Naive thymus-derived CD4-positive, alpha-beta T cell (primary cell): ENCODE results near the gene CCDC77. TPM values are rescaled to one million over a fixed set of nuclear protein-coding genes. Genes with fewer than 3 reads are reported as not detected.

Experiments
- ATAC-seq: fragments of 150-1000 bp; cut with Tn5 transposase; 2 replicates; pipeline ENCODE4 v1.10.0; 2021; ENCODE audit warnings: mild to moderate bottlenecking, moderate library complexity
- CTCF ChIA-PET: fragments of 350-600 bp; sonication (Branson Sonifier 250); formaldehyde crosslinking; loops from one replicate; lab custom pipeline; 2021; ENCODE audit warnings: antibody characterized with exemption; lab: Charles Lee
- POLR2A ChIA-PET: fragments of 350-600 bp; sonication (Branson Sonifier 250); formaldehyde crosslinking; loops from one replicate; lab custom pipeline; 2021; ENCODE audit warnings: antibody characterized with exemption, inconsistent platforms; lab: Charles Lee
- DNase-seq, 9 donors: peaks; one replicate each; pipeline versions ENCODE4 v3.0.0 to v3.0.0-alpha.2; 2020 to 2022; ENCODE audit warnings: mixed read lengths in 1 of 9
- H3K27ac ChIP-seq: one replicate; pipeline ENCODE4 v1.7.0; 2013; ENCODE audit warnings: mild to moderate bottlenecking, low read depth, low read length, moderate library complexity
- H3K27me3 ChIP-seq, 2 donors: one replicate each; pipeline ENCODE4 v1.7.0; 2013; ENCODE audit warnings: low read length in 2 of 2, mild to moderate bottlenecking in 2 of 2, moderate library complexity in 2 of 2; ENCODE audit not compliant: control insufficient read depth in 2 of 2, insufficient read depth in 2 of 2
- H3K36me3 ChIP-seq, 3 experiments: 1 replicate in 2 of 3; 2 replicates in 1 of 3; pipeline ENCODE4 v1.7.0; 2013; ENCODE audit warnings: low read length in 3 of 3, mild to moderate bottlenecking in 3 of 3, moderate library complexity in 1 of 3; ENCODE audit not compliant: insufficient read depth in 3 of 3, control insufficient read depth in 2 of 3
- H3K4me1 ChIP-seq, 2 donors: one replicate each; pipeline ENCODE4 v1.7.0; 2013; ENCODE audit warnings: low read length in 2 of 2, mild to moderate bottlenecking in 2 of 2, moderate library complexity in 1 of 2; ENCODE audit not compliant: control insufficient read depth in 2 of 2, insufficient read depth in 2 of 2
- H3K4me3 ChIP-seq: 2 replicates; pipeline ENCODE4 v1.7.0; 2013; ENCODE audit warnings: mild to moderate bottlenecking, low read length
- H3K9me3 ChIP-seq, 3 experiments: 1 replicate in 2 of 3; 2 replicates in 1 of 3; pipeline ENCODE4 v1.7.0; 2013; ENCODE audit warnings: low read length in 3 of 3; ENCODE audit not compliant: control insufficient read depth in 2 of 3
- H3K27ac Mint-ChIP-seq, 9 donors: one replicate each; pipeline ENCODE4 v1.8.0; 2020 to 2022; ENCODE audit warnings: mixed read lengths in 9 of 9, mild to moderate bottlenecking in 8 of 9, moderate library complexity in 5 of 9, inconsistent platforms in 2 of 9
- H3K27me3 Mint-ChIP-seq, 5 donors: one replicate each; pipeline ENCODE4 v1.8.0; 2021 to 2022; ENCODE audit warnings: mixed read lengths in 5 of 5, mild to moderate bottlenecking in 1 of 5
- H3K36me3 Mint-ChIP-seq, 5 donors: one replicate each; pipeline ENCODE4 v1.8.0; 2020 to 2022; ENCODE audit warnings: mixed read lengths in 5 of 5, mild to moderate bottlenecking in 3 of 5, inconsistent platforms in 1 of 5
- H3K4me1 Mint-ChIP-seq, 7 donors: one replicate each; pipeline ENCODE4 v1.8.0; 2020 to 2022; ENCODE audit warnings: mixed read lengths in 7 of 7, mild to moderate bottlenecking in 3 of 7, inconsistent platforms in 1 of 7
- H3K4me3 Mint-ChIP-seq, 10 donors: one replicate each; pipeline ENCODE4 v1.8.0; 2020 to 2022; ENCODE audit warnings: mild to moderate bottlenecking in 10 of 10, mixed read lengths in 10 of 10, moderate library complexity in 6 of 10, inconsistent platforms in 2 of 10
- H3K9me3 Mint-ChIP-seq, 11 donors: one replicate each; pipeline ENCODE4 v1.8.0; 2020 to 2022; ENCODE audit warnings: mixed read lengths in 11 of 11, mild to moderate bottlenecking in 4 of 11, inconsistent platforms in 1 of 11, moderate library complexity in 1 of 11
- intact Hi-C, 2 donors: fragments of 100-400 bp; cut with micrococcal nuclease; formaldehyde crosslinking; loops; one replicate each; pipeline ENCODE4 v1.15.1; 2023
- polyA plus RNA-seq, 2 donors: library from polyadenylated mRNA; unstranded; fragments of 300-500 nt; fragmentation: Illumina TruSeq; gene quantifications; one replicate each; pipeline ENCODE4 v1.2.3, GENCODE V29; 2021
- total RNA-seq, 6 experiments: library from RNA in 5 of 6; stranded (reverse) in 5 of 6; gene quantifications; 1 replicate in 5 of 6; 2 replicates in 1 of 6; pipeline ENCODE4 v1.2.3 and lab custom pipeline; 2021 to 2026

Gene CCDC77
- total and polyA plus RNA-seq, 7 experiments from 2014 or later, result 4.6 to 15.6 (median 10.5) TPM

DNA sequence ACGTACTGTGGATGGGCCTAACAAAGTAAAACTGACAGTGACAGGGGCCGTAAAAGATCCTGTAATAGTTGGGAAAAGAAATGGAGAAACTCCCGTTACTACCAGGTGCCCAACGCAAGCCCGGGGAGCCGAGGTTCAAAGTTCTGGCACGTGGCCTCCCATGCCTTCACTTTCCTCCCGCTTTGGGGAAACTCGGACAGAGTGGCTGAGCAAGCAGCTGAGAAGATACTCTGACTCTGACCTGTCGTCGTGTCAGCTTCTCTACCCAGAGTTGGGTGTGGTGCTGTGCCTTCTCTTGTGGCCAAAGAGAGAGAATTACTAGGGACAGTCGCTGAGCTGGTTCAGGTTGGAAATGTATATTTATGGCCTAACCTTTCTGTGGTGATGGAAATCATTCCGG, 60.0 kb downstream of the CCDC77 start:
- Mint-ChIP-seq H3K4me1 (peaks cover 8 to 31% (median 18%) of the 10 kb centered on the region in 7 donors), H3K4me3 (peak overlapping the region; percentile 80 to 90 (median 86)), H3K36me3 (no peaks in the 10 kb centered on the region), H3K9me3 (peaks cover 0 to 2% (median 0%) of the 10 kb centered on the region in 11 donors), H3K27me3 (peaks cover 5 to 74% (median 14%) of the 10 kb centered on the region in 5 donors), H3K27ac (peak overlapping the region in 4 of 9 donors; percentile 5 to 81 (median 68))
- H3K36me3 ChIP-seq, result no peaks in the 10 kb centered on the region
- CTCF ChIA-PET, result interaction anchor here (0.6 kb wide), 1 partner anchor 77 kb away, joined by 5 read pairs; no protein-coding TSS in a partner anchor
- no peaks in the 10 kb centered on the region for H3K27me3 ChIP-seq
- no peak overlapping the region for H3K4me3 ChIP-seq
- no peaks in the 10 kb centered on the region for H3K9me3 ChIP-seq
- POLR2A ChIA-PET, result no interaction called here
- H3K4me1 ChIP-seq, result peaks cover 9 to 13% of the 10 kb centered on the region in 2 donors
- intact Hi-C loops, result no loop called here
- H3K27ac ChIP-seq, result no peak overlapping the region
- ATAC-seq, result no peak
- no peak for DNase-seq

DNA sequence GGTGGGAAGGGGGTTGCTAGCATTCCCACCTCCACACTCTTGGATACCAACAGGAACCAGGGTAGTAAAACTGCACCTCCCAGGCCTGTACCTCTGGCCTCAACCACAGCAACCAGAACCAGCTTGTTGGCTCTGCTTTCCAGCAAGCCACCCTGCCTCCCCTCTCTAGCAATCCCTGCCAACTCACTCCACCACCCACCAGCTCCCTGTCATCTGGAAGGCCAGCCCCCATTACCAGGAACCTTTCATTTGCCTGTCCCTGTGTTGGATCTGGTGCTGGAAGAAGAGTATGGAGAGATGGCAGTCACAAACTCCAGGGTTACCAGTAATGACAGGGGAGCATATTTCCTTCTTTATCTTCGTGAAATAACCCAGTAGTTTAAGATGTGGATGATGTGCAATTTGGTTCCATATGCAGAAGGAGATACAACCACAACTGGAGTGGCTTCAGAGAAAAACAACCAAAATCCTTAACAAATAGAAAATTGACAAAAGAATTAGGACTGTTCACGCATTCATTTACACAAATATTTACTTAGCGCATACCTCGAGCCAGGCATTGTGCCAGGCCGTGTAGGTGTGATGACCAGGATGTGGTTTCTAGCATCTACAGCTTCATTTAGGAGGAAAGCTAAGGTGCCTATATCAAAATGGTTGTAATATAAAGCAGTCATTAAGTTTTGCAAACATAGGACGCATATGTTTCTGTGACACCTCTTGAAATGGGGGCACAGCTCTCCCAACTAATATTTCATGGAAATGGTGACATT, 61.7 kb downstream of the CCDC77 start:
- no peak overlapping the region for H3K27ac Mint-ChIP-seq
- H3K4me3 Mint-ChIP-seq, result peak overlapping the region in 1 of 10 donors; percentile 17
- CTCF ChIA-PET, result interaction anchor here (0.6 to 1.7 kb wide), 3 partner anchors 14 to 265 kb away, joined by 4 to 10 read pairs (median 5); no protein-coding TSS in a partner anchor
- Histone ChIP-seq H3K36me3 (no peaks in the 10 kb centered on the region), H3K27me3 (no peaks in the 10 kb centered on the region), H3K9me3 (no peaks in the 10 kb centered on the region), H3K27ac (no peak overlapping the region), H3K4me3 (no peak overlapping the region), H3K4me1 (peaks cover 9 to 13% of the 10 kb centered on the region in 2 donors)
- H3K27me3 Mint-ChIP-seq, result peaks cover 3 to 59% (median 9%) of the 10 kb centered on the region in 5 donors
- intact Hi-C loops, result no loop called here
- H3K36me3 Mint-ChIP-seq, result no peaks in the 10 kb centered on the region
- POLR2A ChIA-PET, result no interaction called here
- H3K4me1 Mint-ChIP-seq, result peaks cover 8 to 29% (median 18%) of the 10 kb centered on the region in 7 donors
- ATAC-seq (no peak), DNase-seq (no peak)
- no peaks in the 10 kb centered on the region for H3K9me3 Mint-ChIP-seq

DNA sequence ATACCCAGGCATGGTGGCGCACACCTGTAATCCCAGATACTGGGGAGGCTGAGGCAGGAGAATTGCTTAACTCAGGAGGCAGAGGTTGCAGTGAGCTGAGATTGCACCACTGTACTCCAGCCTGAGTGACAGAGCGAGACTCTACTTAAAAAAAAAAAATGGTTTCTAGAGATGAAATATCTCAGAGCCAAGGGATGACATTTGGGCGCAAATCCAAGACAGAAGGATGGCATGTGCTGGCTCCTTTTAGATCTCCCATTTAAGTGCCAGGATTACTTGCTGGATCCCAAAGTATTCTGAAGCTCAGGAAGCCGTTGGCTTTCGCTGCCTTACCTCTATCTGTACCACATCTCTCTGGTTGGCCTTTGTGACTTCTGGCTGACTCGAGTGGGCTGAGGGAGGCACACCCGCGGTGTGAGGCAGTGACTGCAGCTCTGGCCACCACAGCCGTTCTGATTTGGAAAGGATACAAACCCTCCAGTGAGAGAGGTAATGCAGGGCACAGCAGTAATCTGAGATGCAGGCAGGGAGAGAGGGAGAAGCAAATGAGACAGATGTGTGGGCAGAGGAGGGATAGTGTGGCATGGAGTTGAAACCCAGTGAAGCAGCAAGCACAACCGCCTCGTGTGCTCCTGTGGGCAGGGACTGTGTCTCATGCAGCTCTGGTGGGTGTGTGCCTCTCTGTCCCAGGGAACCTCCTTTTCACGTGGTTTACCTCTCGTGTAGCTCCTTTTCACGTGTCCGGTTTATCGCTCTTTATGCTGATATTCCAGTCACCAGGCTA, 63.2 kb downstream of the CCDC77 start:
- H3K9me3 Mint-ChIP-seq, result no peaks in the 10 kb centered on the region
- peaks cover 3 to 20% (median 6%) of the 10 kb centered on the region in 7 donors for H3K4me1 Mint-ChIP-seq
- intact Hi-C loops, result no loop called here
- Histone ChIP-seq H3K36me3 (no peaks in the 10 kb centered on the region), H3K9me3 (no peaks in the 10 kb centered on the region), H3K4me1 (peaks cover 0 to 7% of the 10 kb centered on the region in 2 donors), H3K4me3 (no peak overlapping the region), H3K27ac (no peak overlapping the region), H3K27me3 (no peaks in the 10 kb centered on the region)
- DNase-seq (no peak), ATAC-seq (no peak)
- CTCF ChIA-PET, result interaction anchor here (0.6 kb wide), 1 partner anchor 676 kb away, joined by 3 read pairs; no protein-coding TSS in a partner anchor
- peaks cover 0 to 47% (median 9%) of the 10 kb centered on the region in 5 donors for H3K27me3 Mint-ChIP-seq
- no peak overlapping the region for H3K27ac Mint-ChIP-seq
- H3K4me3 Mint-ChIP-seq, result no peak overlapping the region
- POLR2A ChIA-PET, result no interaction called here
- no peaks in the 10 kb centered on the region for H3K36me3 Mint-ChIP-seq

DNA sequence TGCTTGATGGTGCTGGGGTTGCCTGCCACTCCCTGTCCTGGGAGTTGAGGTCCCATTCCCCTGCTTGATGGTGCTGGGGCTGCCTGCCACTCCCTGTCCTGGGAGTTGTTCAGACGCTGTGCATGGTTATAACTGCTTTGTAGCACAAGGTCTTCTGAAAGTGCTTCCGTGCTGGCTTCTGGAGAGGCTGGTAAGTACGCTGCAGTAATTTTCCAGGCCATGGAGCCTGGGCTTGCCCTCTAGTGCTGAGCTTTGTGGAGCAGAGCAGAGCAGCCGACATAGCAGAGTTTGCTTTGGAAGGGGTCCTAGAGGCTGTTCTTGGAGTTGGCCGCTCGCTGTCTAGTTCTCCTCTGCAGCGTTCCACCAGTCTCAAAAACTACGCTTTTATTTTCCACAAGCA, 64.6 kb downstream of the CCDC77 start:
- no peak for ATAC-seq
- intact Hi-C loops, result no loop called here
- POLR2A ChIA-PET, result no interaction called here
- Histone ChIP-seq H3K9me3 (no peaks in the 10 kb centered on the region), H3K4me3 (no peak overlapping the region), H3K36me3 (no peaks in the 10 kb centered on the region), H3K27ac (no peak overlapping the region), H3K4me1 (peaks cover 0 to 7% of the 10 kb centered on the region in 2 donors), H3K27me3 (no peaks in the 10 kb centered on the region)
- Mint-ChIP-seq H3K9me3 (no peaks in the 10 kb centered on the region), H3K4me3 (no peak overlapping the region), H3K4me1 (peaks cover under 1 to 18% (median 3%) of the 10 kb centered on the region in 7 donors), H3K27me3 (peaks cover 0 to 44% (median 6%) of the 10 kb centered on the region in 5 donors), H3K27ac (no peak overlapping the region), H3K36me3 (no peaks in the 10 kb centered on the region)
- no peak for DNase-seq
- CTCF ChIA-PET, result no interaction called here

DNA sequence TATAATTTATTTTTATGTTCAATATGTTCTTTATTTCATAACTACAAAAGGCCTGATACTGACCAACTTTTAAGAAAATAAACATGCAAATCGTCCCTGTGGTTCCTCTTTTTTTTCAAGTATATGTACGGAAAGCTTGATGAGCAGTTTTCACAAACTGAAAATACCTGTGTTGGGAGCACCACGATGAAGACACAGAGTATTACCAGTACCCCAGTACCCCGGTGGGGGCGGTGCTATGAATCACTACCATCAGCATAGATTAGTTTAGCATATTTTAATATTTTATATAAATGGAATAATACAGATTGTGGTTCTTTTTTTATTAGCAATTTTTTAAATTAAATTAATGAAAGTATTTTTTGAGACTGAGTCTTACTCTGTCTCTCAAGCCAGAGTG, 65.3 kb downstream of the CCDC77 start:
- ChIA-PET POLR2A (no interaction called here), CTCF (interaction anchor here (0.7 kb wide), 1 partner anchor 7 kb away, joined by 3 read pairs; the partner anchor contains the start of gene B4GALNT3)
- intact Hi-C loops, result no loop called here
- Histone ChIP-seq H3K27ac (no peak overlapping the region), H3K27me3 (no peaks in the 10 kb centered on the region), H3K9me3 (no peaks in the 10 kb centered on the region), H3K4me1 (peaks cover 0 to 7% of the 10 kb centered on the region in 2 donors), H3K4me3 (no peak overlapping the region), H3K36me3 (no peaks in the 10 kb centered on the region)
- no peak for DNase-seq
- Mint-ChIP-seq H3K36me3 (no peaks in the 10 kb centered on the region), H3K4me3 (no peak overlapping the region), H3K4me1 (peaks cover 0 to 10% (median 0%) of the 10 kb centered on the region in 7 donors), H3K27ac (no peak overlapping the region), H3K9me3 (no peaks in the 10 kb centered on the region), H3K27me3 (peaks cover 0 to 36% (median 0%) of the 10 kb centered on the region in 5 donors)
- no peak for ATAC-seq

DNA sequence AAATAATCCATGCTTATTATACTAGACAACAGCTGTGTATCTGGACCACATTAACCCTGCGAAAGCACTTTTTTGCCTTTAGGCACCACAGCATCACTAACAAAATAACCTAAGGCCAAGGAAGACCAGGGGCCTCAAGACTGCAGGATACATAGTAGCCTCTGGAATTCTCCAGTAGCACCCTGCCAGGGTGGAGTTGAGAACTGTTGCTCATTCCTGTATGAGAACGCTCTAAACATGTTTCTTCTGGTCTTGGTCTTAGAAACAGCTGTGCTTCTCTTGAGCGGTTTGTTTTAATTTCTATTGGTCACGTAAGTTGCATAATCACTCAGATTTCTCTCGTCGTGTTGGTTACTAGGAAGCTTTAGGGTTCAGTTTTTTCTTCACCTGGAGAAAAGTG, 66.1 kb downstream of the CCDC77 start:
- H3K27ac ChIP-seq, result no peak overlapping the region
- no peak for ATAC-seq
- H3K4me1 Mint-ChIP-seq, result peaks cover 0 to 6% (median 0%) of the 10 kb centered on the region in 7 donors
- H3K36me3 Mint-ChIP-seq, result no peaks in the 10 kb centered on the region
- H3K27me3 Mint-ChIP-seq, result peaks cover 0 to 28% (median 0%) of the 10 kb centered on the region in 5 donors
- ChIA-PET CTCF (interaction anchor here (0.7 kb wide), 1 partner anchor 8 kb away, joined by 3 read pairs; the partner anchor contains the start of gene B4GALNT3), POLR2A (no interaction called here)
- intact Hi-C loops, result no loop called here
- H3K4me1 ChIP-seq, result peaks cover 0 to 7% of the 10 kb centered on the region in 2 donors
- DNase-seq, result no peak
- no peak overlapping the region for H3K27ac Mint-ChIP-seq
- H3K4me3 ChIP-seq, result no peak overlapping the region
- no peaks in the 10 kb centered on the region for H3K9me3 ChIP-seq
- H3K36me3 ChIP-seq, result no peaks in the 10 kb centered on the region
- no peaks in the 10 kb centered on the region for H3K9me3 Mint-ChIP-seq
- H3K27me3 ChIP-seq, result no peaks in the 10 kb centered on the region
- no peak overlapping the region for H3K4me3 Mint-ChIP-seq
